Measurements from ENCODE around the gene VPS45.

DNA sequence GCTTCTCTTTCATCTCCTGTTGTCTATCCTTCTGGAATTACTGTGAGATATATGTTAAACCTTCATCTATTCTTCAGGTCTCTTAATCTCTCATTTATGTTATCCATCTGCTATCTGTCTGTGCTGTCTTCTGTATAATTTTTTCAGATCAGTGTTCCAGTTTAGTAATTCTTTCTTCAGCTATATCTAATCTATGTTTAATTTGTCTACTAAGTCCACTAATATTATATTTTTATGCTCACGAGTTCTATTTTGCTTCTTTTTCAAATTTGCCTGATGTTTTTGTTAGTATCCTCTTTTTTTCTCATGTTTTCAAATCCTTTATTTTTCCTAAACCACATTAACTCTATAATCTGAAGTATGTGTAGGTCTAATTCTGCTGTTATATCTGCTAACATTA, 47.5 kb downstream of the VPS45 start:
- TF ChIP-seq, protein P1, sequence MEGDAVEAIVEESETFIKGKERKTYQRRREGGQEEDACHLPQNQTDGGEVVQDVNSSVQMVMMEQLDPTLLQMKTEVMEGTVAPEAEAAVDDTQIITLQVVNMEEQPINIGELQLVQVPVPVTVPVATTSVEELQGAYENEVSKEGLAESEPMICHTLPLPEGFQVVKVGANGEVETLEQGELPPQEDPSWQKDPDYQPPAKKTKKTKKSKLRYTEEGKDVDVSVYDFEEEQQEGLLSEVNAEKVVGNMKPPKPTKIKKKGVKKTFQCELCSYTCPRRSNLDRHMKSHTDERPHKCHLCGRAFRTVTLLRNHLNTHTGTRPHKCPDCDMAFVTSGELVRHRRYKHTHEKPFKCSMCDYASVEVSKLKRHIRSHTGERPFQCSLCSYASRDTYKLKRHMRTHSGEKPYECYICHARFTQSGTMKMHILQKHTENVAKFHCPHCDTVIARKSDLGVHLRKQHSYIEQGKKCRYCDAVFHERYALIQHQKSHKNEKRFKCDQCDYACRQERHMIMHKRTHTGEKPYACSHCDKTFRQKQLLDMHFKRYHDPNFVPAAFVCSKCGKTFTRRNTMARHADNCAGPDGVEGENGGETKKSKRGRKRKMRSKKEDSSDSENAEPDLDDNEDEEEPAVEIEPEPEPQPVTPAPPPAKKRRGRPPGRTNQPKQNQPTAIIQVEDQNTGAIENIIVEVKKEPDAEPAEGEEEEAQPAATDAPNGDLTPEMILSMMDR (conservative IDR thresholded peaks at IDR 0.05): no peak
- TF ChIP-seq EZH2 (IDR thresholded peaks at IDR 0.05; ENCODE audit: low read depth): no peak

Data from PC-9 (cell line).